NCI-H510A (cell line): ENCODE data around the gene TYRO3.

Experiments
- DNase-seq: peaks from one replicate; lab custom pipeline; 2025; lab: John Stamatoyannopoulos, UW

TYRO3 gene

DNA sequence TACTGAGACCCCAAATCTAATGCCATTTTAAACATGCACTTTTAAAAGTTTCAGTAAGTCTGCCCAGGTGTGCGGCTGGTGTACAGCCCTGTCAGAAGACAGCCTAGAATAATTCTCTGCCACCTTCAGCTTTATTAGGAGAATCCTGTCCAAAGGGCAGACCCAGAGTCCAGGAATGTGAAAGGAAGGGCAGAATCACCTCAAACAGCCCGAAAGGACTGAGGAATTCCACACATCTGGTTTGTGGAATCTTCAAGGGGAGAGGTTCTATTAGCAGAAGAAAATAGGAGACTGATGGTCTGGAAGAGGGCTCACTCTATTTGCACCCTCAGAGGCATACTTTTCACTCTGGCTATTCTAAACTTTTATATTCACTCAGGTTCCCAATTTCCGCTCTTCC is 46.6 kb downstream of the TYRO3 start:
- no peak for DNase-seq

DNA sequence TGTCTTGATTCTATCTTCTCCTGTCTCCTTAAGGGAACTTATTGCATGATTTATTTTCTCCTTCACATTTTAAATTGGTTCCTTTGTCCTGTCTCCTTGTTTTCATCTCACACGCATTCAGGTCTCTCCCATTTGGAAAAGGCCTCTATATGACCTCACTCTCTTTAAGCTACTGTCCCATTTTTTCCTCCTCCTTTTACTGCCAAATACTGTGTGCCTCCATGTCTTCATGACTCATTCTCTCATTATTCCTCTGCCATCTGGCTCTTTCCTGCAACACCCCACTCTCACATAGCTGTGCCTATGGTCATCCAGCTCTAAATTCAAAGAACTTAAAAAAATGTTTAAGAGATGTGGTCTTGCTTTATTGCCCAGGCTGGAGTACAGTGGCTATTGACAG is 48.0 kb downstream of the TYRO3 start:
- no peak for DNase-seq

DNA sequence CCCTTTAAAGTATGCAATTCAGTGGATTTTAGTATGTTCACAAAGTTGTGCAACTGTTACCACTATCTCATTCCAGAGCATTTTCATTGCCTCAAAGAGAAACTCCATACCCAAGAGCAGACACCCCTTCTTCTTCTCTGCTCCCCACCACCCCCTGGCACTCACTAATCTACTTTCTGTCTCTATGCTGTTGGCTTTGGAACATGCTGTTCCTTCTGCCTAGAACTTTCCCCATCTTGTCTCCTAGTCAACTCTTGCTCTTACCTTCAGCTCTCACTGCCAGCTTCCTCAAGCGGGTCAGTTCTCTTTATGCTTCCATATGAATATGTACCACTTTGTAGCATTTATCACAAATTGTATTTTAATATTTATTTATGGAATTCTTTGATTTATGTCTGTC is 50.1 kb downstream of the TYRO3 start:
- DNase-seq: no peak

DNA sequence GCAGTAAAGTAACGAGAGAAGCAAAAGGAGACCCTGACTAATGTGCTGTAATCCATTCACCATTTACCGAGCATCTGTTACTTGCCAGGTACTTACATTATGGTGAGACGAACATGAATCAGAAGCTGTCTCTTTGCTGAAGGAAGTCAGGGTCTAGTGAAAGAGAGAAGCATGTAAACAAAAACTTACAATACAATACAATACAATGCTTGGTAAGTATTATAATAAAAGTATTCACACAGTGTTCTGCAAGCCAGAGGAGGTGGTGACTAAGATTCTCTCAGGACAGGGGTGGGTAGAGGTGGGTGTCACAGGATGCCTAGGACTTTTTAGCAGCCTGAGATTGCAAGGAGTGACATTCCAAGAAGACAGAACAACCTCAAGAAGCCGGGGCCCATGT is 51.0 kb downstream of the TYRO3 start:
- DNase-seq: no peak

DNA sequence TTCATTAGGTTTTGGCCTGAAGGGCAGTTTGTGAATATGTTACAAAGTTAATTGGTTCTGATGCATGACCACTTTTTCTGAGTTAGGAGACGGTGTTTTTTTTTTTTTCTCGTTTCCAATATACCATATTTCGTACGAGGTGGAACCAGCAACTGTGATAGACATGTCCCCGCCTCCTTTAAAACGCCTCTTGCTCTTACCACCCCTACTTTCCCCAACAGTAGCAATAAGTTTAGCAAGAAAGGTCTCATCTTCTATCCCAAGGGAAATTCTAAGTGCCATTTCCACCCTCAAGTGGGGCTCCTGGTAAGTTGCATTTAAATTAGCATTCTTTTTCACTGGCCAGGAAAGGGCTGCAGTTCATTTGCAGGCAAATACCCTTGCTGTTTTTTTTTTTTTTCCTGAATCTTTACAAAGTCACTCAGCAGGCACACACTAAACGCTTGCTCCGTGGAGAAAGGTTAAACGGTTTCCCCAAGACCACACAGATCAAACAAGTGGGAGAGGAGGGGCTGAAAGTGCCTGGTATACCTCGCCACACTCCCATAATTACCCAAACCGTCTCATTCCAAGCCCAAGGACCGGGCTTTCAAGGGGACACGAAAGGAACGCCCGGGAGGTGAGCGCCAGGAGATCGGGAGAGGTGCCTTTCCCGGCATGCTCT is 61.7 kb downstream of the TYRO3 start:
- no peak for DNase-seq

DNA sequence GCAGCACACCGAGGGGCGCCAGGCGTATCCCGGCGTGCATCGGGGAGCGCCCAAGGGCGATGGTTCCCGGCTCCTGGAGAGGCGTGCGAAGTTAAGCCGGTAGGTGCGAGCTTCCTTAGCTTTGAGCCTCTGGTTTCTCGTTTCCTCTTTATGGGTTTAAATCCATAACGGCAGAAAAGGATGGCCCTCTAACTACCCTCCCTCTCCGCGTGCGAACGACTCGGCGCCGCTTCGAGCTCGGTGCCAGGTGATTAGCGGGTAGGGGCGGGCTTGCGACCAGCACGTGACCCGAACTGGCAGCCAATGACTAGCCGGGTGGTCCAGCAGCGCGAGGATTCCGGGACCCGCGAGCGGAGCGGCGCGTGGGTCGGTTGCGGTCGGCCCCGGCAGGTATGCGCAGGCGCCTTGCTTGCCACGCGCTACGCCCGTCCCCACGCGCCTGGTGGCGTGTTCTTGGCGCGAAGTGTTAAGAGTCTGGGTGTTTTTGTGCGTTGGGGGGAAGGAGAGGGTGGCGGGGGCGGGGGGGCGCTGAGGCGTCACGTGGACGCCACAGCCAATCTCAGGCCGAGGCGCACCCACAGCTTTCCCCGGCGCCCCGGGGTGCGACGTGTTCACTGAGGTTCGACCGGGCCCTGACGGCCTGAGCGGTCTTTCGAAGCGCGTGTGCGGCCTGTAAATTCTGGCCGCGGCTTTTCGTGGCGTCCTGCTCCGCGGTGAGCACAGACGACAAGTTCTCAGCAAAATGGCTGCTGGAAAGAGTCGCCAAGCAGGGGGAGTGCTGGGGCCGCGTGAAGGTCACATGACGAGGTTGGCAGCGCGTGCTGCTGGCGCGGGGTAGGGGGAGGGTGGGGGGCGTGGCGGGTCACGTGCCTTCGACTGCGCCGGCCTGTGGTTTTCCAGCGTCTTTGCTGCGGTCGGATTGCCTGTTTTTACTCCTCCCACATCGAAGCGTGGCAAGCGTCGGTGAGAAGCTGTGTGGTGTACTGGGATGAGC is 62.5 kb downstream of the TYRO3 start:
- peak; percentile 75 for DNase-seq

DNA sequence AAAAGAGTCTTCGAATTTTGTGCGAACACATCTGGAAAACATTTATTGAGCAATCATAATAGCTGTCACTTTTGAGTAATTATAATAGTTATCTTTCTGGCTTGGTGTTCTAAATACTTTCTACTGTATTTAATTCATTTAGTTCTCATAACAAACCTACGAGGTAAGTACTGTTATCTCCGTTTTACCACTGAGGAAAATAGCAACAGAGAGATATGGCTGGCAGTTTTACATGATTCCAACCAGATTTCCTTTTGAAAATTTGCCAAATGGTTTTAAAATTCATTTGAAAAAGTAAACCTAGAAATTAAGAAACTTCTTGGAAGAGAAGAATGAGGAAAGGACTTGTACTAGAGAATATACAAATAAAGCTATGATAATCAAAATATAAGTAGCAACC is 63.9 kb downstream of the TYRO3 start:
- no peak for DNase-seq

DNA sequence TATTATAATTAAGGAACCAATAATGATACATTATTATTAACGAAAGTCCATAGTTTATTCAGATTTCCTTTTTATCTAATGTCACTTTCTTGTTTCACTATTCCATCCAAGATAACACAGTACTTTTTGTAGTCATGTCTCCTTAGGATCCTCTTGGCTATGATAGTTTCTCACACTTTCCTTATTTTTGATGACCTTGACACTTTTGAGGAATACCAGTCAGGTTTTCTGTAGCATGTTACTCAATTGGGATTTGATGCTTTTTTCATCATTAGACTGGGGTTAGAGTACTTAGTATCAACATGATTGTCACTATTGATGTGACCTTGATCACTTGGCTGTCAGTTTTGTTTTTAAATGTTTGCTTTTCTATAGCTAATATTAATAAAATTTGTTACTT is 68.2 kb downstream of the TYRO3 start:
- DNase-seq: no peak

DNA sequence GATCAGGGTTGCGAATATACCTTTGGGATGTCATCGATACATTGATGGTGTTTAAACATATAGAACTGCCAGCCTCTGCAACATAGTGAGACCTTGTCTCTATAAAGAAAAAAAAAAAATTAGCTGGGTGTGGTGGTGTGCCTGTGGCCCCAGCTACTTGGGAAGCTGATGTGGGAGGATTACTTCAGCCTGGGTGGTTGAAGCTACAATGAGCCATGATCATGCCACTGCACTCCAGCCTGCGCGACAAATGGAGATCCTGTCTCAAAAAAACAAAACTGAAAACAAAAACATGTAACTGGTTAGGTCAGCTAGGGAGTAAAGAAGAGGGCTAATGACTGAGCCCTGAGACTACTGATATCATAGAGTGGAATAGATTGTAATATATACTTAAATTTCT is 70.5 kb downstream of the TYRO3 start:
- DNase-seq: no peak

DNA sequence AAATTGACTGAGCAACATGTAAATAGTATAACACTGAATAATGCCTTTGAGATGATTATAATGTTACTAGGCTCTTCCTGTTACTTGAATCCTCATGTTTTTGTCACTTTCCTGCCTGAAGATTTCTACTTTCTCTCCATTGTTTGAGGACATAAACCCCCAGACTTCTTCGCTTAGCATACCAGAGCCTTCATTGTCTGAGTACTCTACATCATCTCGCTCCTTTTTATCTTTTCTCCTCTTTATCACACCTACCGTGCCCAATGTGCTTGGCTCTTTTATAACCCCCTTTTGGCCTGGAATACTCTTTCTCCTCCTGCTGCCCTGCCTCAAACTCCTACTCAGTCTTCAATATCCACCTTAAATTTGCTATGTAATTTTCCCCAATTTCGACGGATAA is 70.9 kb downstream of the TYRO3 start:
- no peak for DNase-seq

DNA sequence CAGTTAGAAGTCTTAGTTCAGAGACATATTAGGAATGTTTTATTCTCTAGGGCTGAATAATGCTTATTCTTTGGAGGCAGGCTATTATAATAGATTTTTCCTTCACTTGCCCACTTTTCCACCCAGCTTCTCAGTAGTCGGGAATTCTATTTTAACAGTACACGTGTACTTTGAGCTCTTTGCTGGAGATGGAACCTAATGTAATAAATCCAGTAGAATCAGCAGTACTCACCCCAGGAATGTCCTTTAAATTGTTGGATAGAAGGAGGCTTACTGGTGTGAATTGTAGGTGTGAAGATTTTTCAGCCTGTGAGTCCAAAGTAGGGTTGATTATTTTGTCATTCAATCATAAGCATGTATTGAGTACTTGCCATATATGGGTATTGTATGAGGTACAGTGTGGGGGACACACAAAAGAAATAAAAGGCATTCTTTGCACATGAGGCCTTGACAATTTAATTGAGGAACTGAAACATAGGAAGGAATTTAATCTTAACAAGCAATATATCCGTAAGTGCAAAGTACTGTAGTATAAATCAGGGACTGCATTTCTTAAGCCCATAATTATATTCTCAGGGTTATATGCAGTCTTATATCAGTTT is 71.7 kb downstream of the TYRO3 start:
- DNase-seq: no peak

DNA sequence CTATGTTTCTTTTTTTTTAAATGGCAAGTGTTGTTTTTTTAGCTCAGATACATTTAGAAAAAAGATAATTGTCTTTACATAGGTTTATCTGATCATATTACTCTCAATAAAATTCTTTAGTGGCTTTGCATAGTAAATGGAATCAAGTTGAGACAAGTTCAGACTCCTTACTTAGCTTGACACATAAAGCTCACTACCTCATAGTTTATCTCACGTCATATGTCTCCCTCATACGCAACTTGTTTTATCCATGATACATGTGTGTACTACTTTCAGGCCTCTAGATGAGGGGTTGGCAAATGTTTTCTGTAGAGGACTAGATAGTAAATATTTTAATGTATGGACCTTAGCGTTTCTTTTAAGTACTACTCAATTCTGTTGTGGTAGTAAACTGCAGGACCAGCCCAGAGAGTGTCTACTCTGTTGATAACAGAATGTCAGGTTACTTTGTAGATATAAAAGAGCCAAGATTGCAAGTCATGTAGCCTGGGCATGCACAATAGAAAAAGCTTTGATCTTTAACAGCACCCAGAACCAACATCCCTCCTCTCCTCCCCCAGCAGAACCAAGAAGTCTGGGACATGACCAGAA is 73.0 kb downstream of the TYRO3 start:
- DNase-seq: no peak
